A549 (cell line): ENCODE measurements around the gene SORCS1. TPM values are rescaled to one million over a fixed set of nuclear protein-coding genes. Genes with fewer than 3 reads are reported as not detected.

Source experiments
- ATAC-seq, 2 experiments: fragments of 200-7000 bp in 1 of 2; fragments of >200 bp in 1 of 2; cut with Nextera tagmentation in 1 of 2; cut with Tn5 transposase in 1 of 2; 3 replicates each; pipeline versions ENCODE4 v1.8.0 to v1.9.1; 2018 to 2020; ENCODE audit warnings: mild to moderate bottlenecking in 1 of 2, moderate library complexity in 1 of 2
- CTCF ChIA-PET: fragments of 300-600 bp; sonication (Branson Sonifier 250); formaldehyde crosslinking; extraction: SDS; loops from one replicate; lab custom pipeline; 2021; ENCODE audit warnings: antibody characterized with exemption, inconsistent platforms; lab: Yijun Ruan, JAX
- POLR2A ChIA-PET: fragments of 350-600 bp; formaldehyde crosslinking; extraction: SDS; loops from one replicate; lab custom pipeline; 2021; ENCODE audit warnings: antibody characterized with exemption, inconsistent platforms; lab: Yijun Ruan, JAX
- DNase-seq, 2 experiments: peaks; one replicate each; pipeline versions ENCODE4 v3.0.0 to v3.0.0-alpha.2; 2011 to 2016; ENCODE audit warnings: low read depth in 1 of 2, low spot score in 1 of 2
- FAIRE-seq: peaks from 2 replicates; lab custom pipeline; 2011; peaks lifted over from hg19 to GRCh38; lab: Jason Lieb, UNC
- H3K27ac ChIP-seq, 2 experiments: fragments of >200 bp; sonication (Bioruptor Twin); formaldehyde crosslinking; 3 replicates each; pipeline ENCODE4 v1.5.1; 2016 to 2017
- H3K4me1 ChIP-seq: fragments of >200 bp; sonication (Bioruptor Twin); formaldehyde crosslinking; 3 replicates; pipeline ENCODE4 v1.6.1; 2016
- H3K4me2 ChIP-seq: fragments of >200 bp; sonication (Bioruptor Twin); formaldehyde crosslinking; 3 replicates; pipeline ENCODE4 v1.6.1; 2016
- H3K4me3 ChIP-seq: fragments of >200 bp; sonication (Bioruptor Twin); formaldehyde crosslinking; 3 replicates; pipeline ENCODE4 v1.5.1; 2016
- H3K9me3 ChIP-seq: fragments of >200 bp; sonication (Bioruptor Twin); formaldehyde crosslinking; 3 replicates; pipeline ENCODE4 v1.6.1; 2016
- ATOH8 ChIP-seq: fragments of 250-450 bp; sonication (Bioruptor Pico); IDR thresholded peaks from 2 replicates; pipeline ENCODE4 v1.5.0; 2020; ENCODE audit warnings: low read depth, mild to moderate bottlenecking, moderate library complexity
- CBX2 ChIP-seq: fragments of 200-600 bp; sonication (generic); IDR thresholded peaks from 2 replicates; pipeline ENCODE4 v1.6.1; 2016; ENCODE audit warnings: low read depth, mild to moderate bottlenecking, borderline replicate concordance
- CEBPB ChIP-seq, 2 experiments: fragments of >200 bp in 1 of 2; sonication (Bioruptor Twin) in 1 of 2; formaldehyde crosslinking in 1 of 2; IDR thresholded peaks; 2 replicates each; pipeline ENCODE4 v1.6.1; 2012 to 2016
- CHD2 ChIP-seq: fragments of 150-350 bp; IDR thresholded peaks from 2 replicates; pipeline ENCODE4 v1.6.1; 2014; ENCODE audit warnings: low read length; ENCODE audit not compliant: partially characterized antibody
- E2F6 ChIP-seq: IDR thresholded peaks from 2 replicates; pipeline ENCODE4 v1.6.1; 2012; ENCODE audit warnings: low read depth, borderline replicate concordance
- EHMT2 ChIP-seq: fragments of 200-600 bp; sonication (generic); IDR thresholded peaks from 2 replicates; pipeline ENCODE4 v1.6.1; 2016; ENCODE audit warnings: antibody characterized with exemption, low read depth, mild to moderate bottlenecking, moderate library complexity
- EP300 ChIP-seq, 2 experiments: fragments of >200 bp; sonication (Bioruptor Twin); formaldehyde crosslinking; IDR thresholded peaks; 2 replicates in 1 of 2; 3 replicates in 1 of 2; pipeline ENCODE4 v1.6.1; 2016 to 2017
- FOSB ChIP-seq: fragments of 250-450 bp; sonication (Bioruptor Pico); IDR thresholded peaks from 2 replicates; pipeline ENCODE4 v1.5.0; 2020; ENCODE audit warnings: mild to moderate bottlenecking, moderate library complexity
- FOXS1 ChIP-seq: fragments of 250-450 bp; sonication (Bioruptor Pico); IDR thresholded peaks from 2 replicates; pipeline ENCODE4 v1.5.0; 2020; ENCODE audit warnings: mild to moderate bottlenecking, moderate library complexity
- HDAC2 ChIP-seq: fragments of 200-600 bp; sonication (generic); IDR thresholded peaks from 2 replicates; pipeline ENCODE4 v1.6.1; 2016
- HEYL ChIP-seq: fragments of 250-450 bp; sonication (Bioruptor Pico); IDR thresholded peaks from 2 replicates; pipeline ENCODE4 v1.8.0; 2021; ENCODE audit warnings: mild to moderate bottlenecking, moderate library complexity
- HOXA7 ChIP-seq: fragments of 250-450 bp; sonication (Bioruptor Pico); IDR thresholded peaks from 2 replicates; pipeline ENCODE4 v1.5.0; 2020; ENCODE audit warnings: mild to moderate bottlenecking, moderate library complexity
- HOXB13 ChIP-seq: fragments of 250-450 bp; sonication (Bioruptor Pico); IDR thresholded peaks from 2 replicates; pipeline ENCODE4 v1.5.0; 2020; ENCODE audit warnings: low read depth, mild to moderate bottlenecking, moderate library complexity
- JUNB ChIP-seq: fragments of >200 bp; sonication (Bioruptor Twin); formaldehyde crosslinking; IDR thresholded peaks from 2 replicates; pipeline ENCODE4 v1.6.1; 2016
- KDM1A ChIP-seq: fragments of 200-600 bp; sonication (generic); IDR thresholded peaks from 2 replicates; pipeline ENCODE4 v1.6.1; 2016; ENCODE audit warnings: low read depth, mild to moderate bottlenecking
- KDM5A ChIP-seq: fragments of 200-600 bp; sonication (generic); IDR thresholded peaks from 2 replicates; pipeline ENCODE4 v1.6.1; 2016; ENCODE audit warnings: antibody characterized with exemption, mild to moderate bottlenecking
- NPAS2 ChIP-seq: fragments of 250-450 bp; sonication (Bioruptor Pico); IDR thresholded peaks from 2 replicates; pipeline ENCODE4 v1.8.0; 2022; ENCODE audit warnings: mild to moderate bottlenecking, moderate library complexity, borderline replicate concordance
- POLR2A ChIP-seq: IDR thresholded peaks from 2 replicates; pipeline ENCODE4 v1.6.1; 2012; ENCODE audit warnings: mild to moderate bottlenecking, low read length
- RAD21 ChIP-seq, 2 experiments: fragments of >200 bp in 1 of 2; sonication (Bioruptor Twin) in 1 of 2; formaldehyde crosslinking in 1 of 2; IDR thresholded peaks in 1 of 2; conservative IDR thresholded peaks in 1 of 2; 2 replicates in 1 of 2; 3 replicates in 1 of 2; pipeline ENCODE4 v1.6.1; 2012 to 2018; ENCODE audit warnings: inconsistent platforms in 1 of 2
- REST ChIP-seq: fragments of 200-600 bp; sonication (generic); IDR thresholded peaks from 2 replicates; pipeline ENCODE4 v1.6.1; 2016; ENCODE audit warnings: antibody characterized with exemption, mild to moderate bottlenecking, moderate library complexity
- RFX5 ChIP-seq: fragments of 450-650 bp; IDR thresholded peaks from 2 replicates; pipeline ENCODE4 v1.7.1; 2014; ENCODE audit warnings: antibody characterized with exemption, mild to moderate bottlenecking, moderate library complexity
- TFCP2L1 ChIP-seq: fragments of 250-450 bp; sonication (Bioruptor Pico); IDR thresholded peaks from 2 replicates; pipeline ENCODE4 v1.5.0; 2021; ENCODE audit warnings: mild to moderate bottlenecking
- ZSCAN20 ChIP-seq: fragments of 250-450 bp; sonication (Bioruptor Pico); IDR thresholded peaks from 2 replicates; pipeline ENCODE4 v1.8.0; 2022; ENCODE audit warnings: mild to moderate bottlenecking, moderate library complexity
- WGBS: methylation state at CpG from one replicate; pipeline ENCODE4 v1.1.6; 2017; ENCODE audit errors: missing lambda C conversion rate; 5-methylcytosine and 5-hydroxymethylcytosine counted together
- polyA plus RNA-seq, 4 experiments: library from polyadenylated mRNA; depleted of rRNA in 3 of 4; stranded (reverse); fragments of >200 nt; fragmentation: RNase III in 1 of 4; extraction: RNeasy Plus Mini Kit Qiagen cat#74134 plus additional on column Dnase treatment in 1 of 4; gene quantifications; 2 replicates in 3 of 4; 3 replicates in 1 of 4; pipeline ENCODE4 v1.2.3, GENCODE V29; 2011 to 2017

Gene SORCS1
- polyA plus RNA-seq, 2 of the 4 experiments (the other 2 are of a cell fraction) = not detected

GRCh38 chr10:107072786-107073185, 91.7 kb downstream of the SORCS1 start:
- Histone ChIP-seq H3K9me3 (no peaks in the 10 kb centered on the region), H3K27ac (no peak overlapping the region), H3K4me3 (no peak overlapping the region), H3K4me1 (no peaks in the 10 kb centered on the region), H3K4me2 (no peak overlapping the region)
- ATAC-seq (no peak), FAIRE-seq (no peak), DNase-seq (no peak)
- POLR2A ChIA-PET = no interaction called here
- WGBS = 16% methylated on average over 5 of the region's 5 CpGs
- CTCF ChIA-PET = no interaction called here
- TF ChIP-seq HOXB13 (CRISPR knock-in tag) = no peak
- no peak for TF ChIP-seq HEYL (CRISPR knock-in tag)
- TF ChIP-seq HDAC2 = no peak
- TF ChIP-seq TFCP2L1 (CRISPR knock-in tag) = no peak
- no peak for TF ChIP-seq NPAS2 (CRISPR knock-in tag)
- TF ChIP-seq KDM5A = no peak

- no peak overlapping the region for H3K27ac ChIP-seq
- POLR2A ChIA-PET = no interaction called here
- WGBS = 2% methylated on average over 3 of the region's 3 CpGs
- H3K9me3 ChIP-seq = no peaks in the 10 kb centered on the region
- DNase-seq (no peak), ATAC-seq (no peak)
- H3K4me1 ChIP-seq = no peaks in the 10 kb centered on the region
- no peak overlapping the region for H3K4me2 ChIP-seq
- CTCF ChIA-PET = interaction anchor here (1.6 kb wide), 1 partner anchor 50 kb away, joined by 3 read pairs; no protein-coding TSS in a partner anchor
- H3K4me3 ChIP-seq = no peak overlapping the region
- TF ChIP-seq CEBPB (IDR thresholded peaks at IDR 0.05) (no peak), HOXA7 (no peak), HDAC2 (no peak), POLR2A (no peak), CHD2 (no peak), CBX2 (no peak), RAD21 (conservative IDR thresholded peaks at IDR 0.05 in 1 of 2, IDR thresholded peaks at IDR 0.05 in 1 of 2) (no peak), RFX5 (no peak), EHMT2 (no peak), JUNB (no peak), E2F6 (no peak), REST (no peak), FOSB (CRISPR knock-in tag) (no peak), ZSCAN20 (CRISPR knock-in tag) (no peak), EP300 (IDR thresholded peaks at IDR 0.05) (no peak), KDM1A (no peak), HEYL (CRISPR knock-in tag) (no peak), FOXS1 (CRISPR knock-in tag) (no peak), ATOH8 (no peak), TFCP2L1 (CRISPR knock-in tag) (no peak)
- TF ChIP-seq, all 56 proteins: peak for 0
- no peak for FAIRE-seq
Observed at GRCh38 chr10:107072028-107072427, 92.5 kb downstream of the SORCS1 start.
